Measurements from ENCODE around the gene CCDC86. TPM values are rescaled to one million over a fixed set of nuclear protein-coding genes. Genes with fewer than 3 reads are reported as not detected.

The CCDC86 gene
- total RNA-seq, 8 experiments from 2014 or later: 4.8 to 55.6 (median 15.0) TPM

Other genes with a start within 250 kb of the CCDC86 start
- 1 to 10 TPM in 1 of 8 experiments, under 1 TPM in 1, not detected in 6; 0.43 to 5.1 TPM for gene MS4A8, start 142.5 kb upstream of the CCDC86 start, total RNA-seq
- gene MS4A18, start 117.4 kb upstream of the CCDC86 start, total RNA-seq: under 1 TPM in 1 of 8 experiments, not detected in 7; 0.19 TPM
- gene MS4A15, start 85.2 kb upstream of the CCDC86 start, total RNA-seq: under 1 TPM in 3 of 8 experiments, not detected in 5; 0.13 to 0.33 (median 0.28) TPM
- under 1 TPM in 4 of 8 experiments, not detected in 4; 0.08 to 0.33 (median 0.10) TPM for gene MS4A10, start 56.8 kb upstream of the CCDC86 start, total RNA-seq
- gene PTGDR2, start 13.8 kb downstream of the CCDC86 start, total RNA-seq: 1 to 10 TPM in 1 of 8 experiments, under 1 TPM in 7; 0.27 to 4.6 (median 0.42) TPM
- under 1 TPM in 4 of 8 experiments, not detected in 4; 0.56 to 0.95 (median 0.65) TPM for gene ZP1, start 25.4 kb downstream of the CCDC86 start, total RNA-seq
- gene PRPF19, start 64.5 kb downstream of the CCDC86 start, total RNA-seq: 100 to 1,000 TPM in 3 of 8 experiments, 10 to 100 TPM in 5; 58.6 to 136 (median 91.2) TPM
- 10 to 100 TPM in 5 of 8 experiments, 1 to 10 TPM in 3; 5.1 to 72.7 (median 28.6) TPM for gene TMEM109, start 72.0 kb downstream of the CCDC86 start, total RNA-seq
- gene TMEM132A, start 82.3 kb downstream of the CCDC86 start, total RNA-seq: 100 to 1,000 TPM in 3 of 8 experiments, 10 to 100 TPM in 5; 16.4 to 180 (median 81.4) TPM
- gene SLC15A3, start 110.1 kb downstream of the CCDC86 start, total RNA-seq: 10 to 100 TPM in 1 of 8 experiments, 1 to 10 TPM in 5, under 1 TPM in 2; 0.73 to 24.5 (median 5.8) TPM
- 1 to 10 TPM in 3 of 8 experiments, under 1 TPM in 4, not detected in 1; 0.14 to 1.7 (median 0.63) TPM for gene CD6, start 129.6 kb downstream of the CCDC86 start, total RNA-seq